Neural progenitor cell (in vitro differentiated cells): ENCODE measurements around the gene FMN1. TPM values are rescaled to one million over a fixed set of nuclear protein-coding genes. Genes with fewer than 3 reads are reported as not detected.

Source experiments
- DNase-seq: peaks from one replicate; pipeline ENCODE4 v3.0.0-alpha.2; 2016; ENCODE audit warnings: low spot score
- H2AFZ ChIP-seq: fragments of 200-600 bp; sonication (generic); replicated peaks from 2 replicates; pipeline ENCODE4 v1.6.1; 2016; ENCODE audit warnings: antibody characterized with exemption
- H3F3A ChIP-seq: fragments of 200-600 bp; sonication (generic); 2 replicates; pipeline ENCODE4 v1.6.1; 2016; ENCODE audit warnings: antibody characterized with exemption, low read depth
- H3K27ac ChIP-seq: fragments of 200-600 bp; sonication (generic); 2 replicates; pipeline ENCODE4 v1.5.1; 2016; ENCODE audit warnings: mild to moderate bottlenecking
- H3K27me3 ChIP-seq: fragments of 200-600 bp; sonication (generic); 2 replicates; pipeline ENCODE4 v1.6.1; 2016; ENCODE audit warnings: mild to moderate bottlenecking, moderate library complexity
- H3K36me3 ChIP-seq: fragments of 200-600 bp; sonication (generic); 2 replicates; pipeline ENCODE4 v1.5.1; 2016
- H3K4me1 ChIP-seq: fragments of 200-600 bp; sonication (generic); 2 replicates; pipeline ENCODE4 v1.6.1; 2016; ENCODE audit warnings: mixed run types
- H3K4me2 ChIP-seq: fragments of 200-600 bp; sonication (generic); 2 replicates; pipeline ENCODE4 v1.6.1; 2016
- H3K4me3 ChIP-seq: fragments of 200-600 bp; sonication (generic); 2 replicates; pipeline ENCODE4 v1.5.1; 2016
- H3K79me2 ChIP-seq: fragments of 200-600 bp; sonication (generic); 2 replicates; pipeline ENCODE4 v1.6.1; 2016; ENCODE audit warnings: low read depth
- H3K9ac ChIP-seq: fragments of 200-600 bp; sonication (generic); 2 replicates; pipeline ENCODE4 v1.6.1; 2016
- H3K9me3 ChIP-seq: fragments of 200-600 bp; sonication (generic); 2 replicates; pipeline ENCODE4 v1.5.1; 2016; ENCODE audit warnings: low read depth
- H4K20me1 ChIP-seq: fragments of 200-600 bp; sonication (generic); 2 replicates; pipeline ENCODE4 v1.6.1; 2016; ENCODE audit warnings: low read depth
- H3K27ac Mint-ChIP-seq: 3 replicates; pipeline ENCODE4 v1.8.0; 2021; ENCODE audit warnings: mixed read lengths
- H3K27me3 Mint-ChIP-seq: 2 replicates; pipeline ENCODE4 v1.8.0; 2022; ENCODE audit warnings: low read depth, mild to moderate bottlenecking, inconsistent platforms, moderate library complexity, mixed read lengths; ENCODE audit not compliant: insufficient read depth
- H3K36me3 Mint-ChIP-seq: 3 replicates; pipeline ENCODE4 v1.8.0; 2021; ENCODE audit warnings: mixed read lengths
- H3K4me1 Mint-ChIP-seq: 3 replicates; pipeline ENCODE4 v1.8.0; 2021; ENCODE audit warnings: mixed read lengths
- H3K4me3 Mint-ChIP-seq: 3 replicates; pipeline ENCODE4 v1.8.0; 2021; ENCODE audit warnings: mild to moderate bottlenecking, moderate library complexity, mixed read lengths
- H3K9me3 Mint-ChIP-seq: 3 replicates; pipeline ENCODE4 v1.8.0; 2020; ENCODE audit warnings: mixed read lengths
- CTCF ChIP-seq: fragments of 200-600 bp; sonication (generic); IDR thresholded peaks from 2 replicates; pipeline ENCODE4 v1.5.1; 2017; ENCODE audit warnings: antibody characterized with exemption, mild to moderate bottlenecking
- EZH2 ChIP-seq: fragments of 200-600 bp; sonication (generic); IDR thresholded peaks from 2 replicates; pipeline ENCODE4 v1.6.1; 2017; ENCODE audit warnings: antibody characterized with exemption, mild to moderate bottlenecking, moderate library complexity
- EZH2phosphoT487 ChIP-seq: fragments of 200-600 bp; sonication (generic); IDR thresholded peaks from 2 replicates; pipeline ENCODE4 v1.6.1; 2017; ENCODE audit warnings: antibody characterized with exemption
- total RNA-seq: library from RNA; depleted of rRNA; stranded (reverse); fragments of >200 nt; gene quantifications from 2 replicates; pipeline ENCODE4 v1.2.3, GENCODE V29; 2015; ENCODE audit warnings: low replicate concordance

FMN1 gene
- total RNA-seq, 1 donor from 2014 or later = 5.7 TPM

- Histone ChIP-seq H2AFZ (no peak overlapping the region), H3K9me3 (no peaks in the 10 kb centered on the region), H3K4me2 (no peak overlapping the region), H4K20me1 (no peaks in the 10 kb centered on the region), H3K27ac (no peak overlapping the region), H3K79me2 (no peaks in the 10 kb centered on the region), H3K4me3 (no peak overlapping the region), H3K4me1 (peaks cover 18% of the 10 kb centered on the region), H3K9ac (no peak overlapping the region), H3K36me3 (no peaks in the 10 kb centered on the region), H3F3A (peaks cover 8% of the 10 kb centered on the region), H3K27me3 (no peaks in the 10 kb centered on the region)
- H3K4me1 Mint-ChIP-seq = peaks cover 27% of the 10 kb centered on the region
- DNase-seq = no peak
- H3K27me3 Mint-ChIP-seq = peaks cover 2% of the 10 kb centered on the region
- H3K9me3 Mint-ChIP-seq = no peaks in the 10 kb centered on the region
- no peak overlapping the region for H3K4me3 Mint-ChIP-seq
- no peak for TF ChIP-seq EZH2phosphoT487
- no peak for TF ChIP-seq CTCF
- TF ChIP-seq EZH2 = no peak
- no peaks in the 10 kb centered on the region for H3K36me3 Mint-ChIP-seq
- no peak overlapping the region for H3K27ac Mint-ChIP-seq
These were observed 5.8 kb downstream of the FMN1 start for GRCh38 chr15:33188641-33189257.

GRCh38 chr15:33188159-33188558, 6.4 kb downstream of the FMN1 start:
- H4K20me1 ChIP-seq = no peaks in the 10 kb centered on the region
- H3K4me1 Mint-ChIP-seq = peaks cover 21% of the 10 kb centered on the region
- H3K27ac ChIP-seq = no peak overlapping the region
- TF ChIP-seq EZH2 = no peak
- no peak for TF ChIP-seq CTCF
- TF ChIP-seq EZH2phosphoT487 = no peak
- H3F3A ChIP-seq = peaks cover 2% of the 10 kb centered on the region
- no peak overlapping the region for H3K4me3 Mint-ChIP-seq
- no peaks in the 10 kb centered on the region for H3K79me2 ChIP-seq
- no peak overlapping the region for H3K4me2 ChIP-seq
- H3K4me3 ChIP-seq = no peak overlapping the region
- DNase-seq = no peak
- no peaks in the 10 kb centered on the region for H3K27me3 ChIP-seq
- H3K36me3 Mint-ChIP-seq = no peaks in the 10 kb centered on the region
- no peak overlapping the region for H2AFZ ChIP-seq
- peaks cover 12% of the 10 kb centered on the region for H3K4me1 ChIP-seq
- H3K9ac ChIP-seq = no peak overlapping the region
- H3K27ac Mint-ChIP-seq = no peak overlapping the region
- H3K36me3 ChIP-seq = no peaks in the 10 kb centered on the region
- no peaks in the 10 kb centered on the region for H3K9me3 ChIP-seq
- no peaks in the 10 kb centered on the region for H3K27me3 Mint-ChIP-seq
- H3K9me3 Mint-ChIP-seq = no peaks in the 10 kb centered on the region

- TF ChIP-seq EZH2phosphoT487 (no peak), EZH2 (no peak), CTCF (no peak)
- Histone ChIP-seq H3K4me3 (no peak overlapping the region), H3K9me3 (no peaks in the 10 kb centered on the region), H3K27me3 (no peaks in the 10 kb centered on the region), H3K79me2 (no peaks in the 10 kb centered on the region), H3K4me2 (no peak overlapping the region), H4K20me1 (no peaks in the 10 kb centered on the region), H3K9ac (no peak overlapping the region), H3K27ac (no peak overlapping the region), H3K4me1 (peaks cover 18% of the 10 kb centered on the region), H3K36me3 (no peaks in the 10 kb centered on the region), H3F3A (peaks cover 20% of the 10 kb centered on the region), H2AFZ (no peak overlapping the region)
- Mint-ChIP-seq H3K36me3 (no peaks in the 10 kb centered on the region), H3K9me3 (no peaks in the 10 kb centered on the region), H3K27me3 (no peaks in the 10 kb centered on the region), H3K27ac (no peak overlapping the region), H3K4me1 (peaks cover 19% of the 10 kb centered on the region), H3K4me3 (no peak overlapping the region)
- no peak for DNase-seq
These were observed 11.2 kb downstream of the FMN1 start for GRCh38 chr15:33183334-33183733.
